Adipose tissue (tissue), 3 donors: ENCODE measurements around the gene SLC17A2. TPM values are rescaled to one million over a fixed set of nuclear protein-coding genes. Genes with fewer than 3 reads are reported as not detected.
"Not testable (repeated sequence)": the region's sequence is repeated elsewhere in the genome, so short reads cannot be mapped to it uniquely, and the experiment has no call there.

Source experiments
- H3K27ac ChIP-seq: one replicate; pipeline ENCODE4 v1.5.1; 2013; ENCODE audit warnings: low read depth, low read length
- WGBS, 3 donors: extraction: QIAGEN DNeasy Blood & Tissue Kit; methylation state at CpG; one replicate each; pipeline ENCODE4 v1.1.7; 2013; 5-methylcytosine and 5-hydroxymethylcytosine counted together
- polyA plus RNA-seq, 3 donors: library from polyadenylated mRNA; stranded (reverse); fragments of 200-250 nt; gene quantifications; one replicate each; pipeline ENCODE4 v1.2.3, GENCODE V29; 2013
- donor health status: healthy with polysubstance abuse.
- donor health status: Bipolar disorder and iron deficiency.
- donor health status: healthy.

Gene SLC17A2
- polyA plus RNA-seq, 3 donors: not detected

- 10 to 73% (median 67%) methylated on average over 1 of the region's 1 CpG for WGBS, 3 donors
Observed at GRCh38 chr6:25954756-25955155, 24.3 kb upstream of the SLC17A2 start.

GRCh38 chr6:25953733-25954132 lies 23.2 kb upstream of the SLC17A2 start:
- 70 to 84% (median 80%) methylated on average over 3 of the region's 3 CpGs for WGBS, 3 donors
- no peak overlapping the region for H3K27ac ChIP-seq

More at GRCh38 chr6:25954756-25955155, 24.3 kb upstream of the SLC17A2 start:
- H3K27ac ChIP-seq: no peak overlapping the region

- H3K27ac ChIP-seq: no peak overlapping the region
- 81 to 85% (median 82%) methylated on average over 2 of the region's 2 CpGs for WGBS, 3 donors
Observed at GRCh38 chr6:25952535-25952934, 22.0 kb upstream of the SLC17A2 start.

GRCh38 chr6:25951296-25952032 lies 21.0 kb upstream of the SLC17A2 start:
- H3K27ac ChIP-seq: no peak overlapping the region
- WGBS, 3 donors: 76 to 81% (median 81%) methylated on average over 7 of the region's 7 CpGs

- WGBS, 3 donors: 78 to 82% (median 81%) methylated on average over 4 of the region's 4 CpGs
- no peak overlapping the region for H3K27ac ChIP-seq
Observed at GRCh38 chr6:25950297-25950696, 19.8 kb upstream of the SLC17A2 start.

- WGBS, 3 donors: 83 to 95% (median 90%) methylated on average over 1 of the region's 1 CpG
- no peak overlapping the region for H3K27ac ChIP-seq
Observed at GRCh38 chr6:25949695-25950094, 19.2 kb upstream of the SLC17A2 start.

- WGBS, 3 donors: 96 to 98% (median 98%) methylated on average over 3 of the region's 3 CpGs
- H3K27ac ChIP-seq: not testable (repeated sequence)
Observed at GRCh38 chr6:25947492-25947891, 17.0 kb upstream of the SLC17A2 start.

GRCh38 chr6:25946631-25947030 lies 16.1 kb upstream of the SLC17A2 start:
- H3K27ac ChIP-seq: no peak overlapping the region
- WGBS, 3 donors: 86 to 93% (median 93%) methylated on average over 2 of the region's 2 CpGs

- H3K27ac ChIP-seq: not testable (repeated sequence)
- 83 to 94% (median 87%) methylated on average over 3 of the region's 3 CpGs for WGBS, 3 donors
Observed at GRCh38 chr6:25945738-25946137, 15.2 kb upstream of the SLC17A2 start.

- WGBS, 3 donors: 55 to 70% (median 70%) methylated on average over 8 of the region's 8 CpGs
- H3K27ac ChIP-seq: no peak overlapping the region
Observed at GRCh38 chr6:25944688-25945574, 14.4 kb upstream of the SLC17A2 start.

- no peak overlapping the region for H3K27ac ChIP-seq
- WGBS, 3 donors: 83 to 100% (median 85%) methylated on average over 1 of the region's 1 CpG
Observed at GRCh38 chr6:25943887-25944286, 13.4 kb upstream of the SLC17A2 start.

- WGBS, 3 donors: 34 to 38% (median 36%) methylated on average over 3 of the region's 3 CpGs
- H3K27ac ChIP-seq: no peak overlapping the region
Observed at GRCh38 chr6:25942561-25943147, 12.2 kb upstream of the SLC17A2 start.

- H3K27ac ChIP-seq: no peak overlapping the region
- WGBS, 3 donors: 75 to 85% (median 77%) methylated on average over 2 of the region's 2 CpGs
Observed at GRCh38 chr6:25939593-25939992, 9.1 kb upstream of the SLC17A2 start.

- WGBS, 3 donors: 88 to 95% (median 91%) methylated on average over 5 of the region's 5 CpGs
- no peak overlapping the region for H3K27ac ChIP-seq
Observed at GRCh38 chr6:25935953-25936352, 5.5 kb upstream of the SLC17A2 start.

- 46 to 79% (median 74%) methylated on average over 3 of the region's 3 CpGs for WGBS, 3 donors
- no peak overlapping the region for H3K27ac ChIP-seq
Observed at GRCh38 chr6:25934735-25935313, 4.3 kb upstream of the SLC17A2 start.

GRCh38 chr6:25934156-25934555 lies 3.7 kb upstream of the SLC17A2 start:
- H3K27ac ChIP-seq: no peak overlapping the region
- 61 to 81% (median 75%) methylated on average over 2 of the region's 2 CpGs for WGBS, 3 donors

- no peak overlapping the region for H3K27ac ChIP-seq
- WGBS, 3 donors: 45 to 85% (median 80%) methylated on average over 1 of the region's 1 CpG
Observed at GRCh38 chr6:25931411-25931709, 869 bp upstream of the SLC17A2 start.

- WGBS, 3 donors: 94 to 96% (median 94%) methylated on average over 12 of the region's 12 CpGs
- not testable (repeated sequence) for H3K27ac ChIP-seq
Observed at GRCh38 chr6:25929785-25930184, 706 bp downstream of the SLC17A2 start.
